ENCODE measurements around the gene ADSL.
A peak's percentile ranks its signal among the peaks of the same experiment; 100 is the strongest.

Gene ADSL

GRCh38 chr22:40328546-40329456 is 17.5 kb upstream of the ADSL start:
- DNase-seq (ENCODE audit: low spot score) = no peak

- no peak for DNase-seq (ENCODE audit: low spot score)
These were observed 16.8 kb upstream of the ADSL start for GRCh38 chr22:40329466-40329865.

- no peak for DNase-seq (ENCODE audit: low spot score)
These were observed 16.2 kb upstream of the ADSL start for GRCh38 chr22:40330086-40330485.

- no peak for DNase-seq (ENCODE audit: low spot score)
These were observed 15.7 kb upstream of the ADSL start for GRCh38 chr22:40330615-40331014.

- DNase-seq (ENCODE audit: low spot score) = no peak
These were observed 14.6 kb upstream of the ADSL start for GRCh38 chr22:40331706-40332105.

- DNase-seq (ENCODE audit: low spot score) = no peak
These were observed 13.9 kb upstream of the ADSL start for GRCh38 chr22:40332319-40332781.

- DNase-seq (ENCODE audit: low spot score) = no peak
These were observed 12.2 kb upstream of the ADSL start for GRCh38 chr22:40334060-40334459.

GRCh38 chr22:40334899-40335298 is 11.4 kb upstream of the ADSL start:
- no peak for DNase-seq (ENCODE audit: low spot score)

GRCh38 chr22:40335358-40335757 is 10.9 kb upstream of the ADSL start:
- DNase-seq (ENCODE audit: low spot score) = no peak

GRCh38 chr22:40340044-40340443 is 6.3 kb upstream of the ADSL start:
- no peak for DNase-seq (ENCODE audit: low spot score)

GRCh38 chr22:40341604-40342003 is 4.7 kb upstream of the ADSL start:
- no peak for DNase-seq (ENCODE audit: low spot score)

- DNase-seq (ENCODE audit: low spot score) = no peak
These were observed 3.8 kb upstream of the ADSL start for GRCh38 chr22:40342521-40342920.

GRCh38 chr22:40345271-40345670 is 1.0 kb upstream of the ADSL start:
- no peak for DNase-seq (ENCODE audit: low spot score)

GRCh38 chr22:40345815-40346184 is 500 bp upstream of the ADSL start:
- peak; percentile 34 for DNase-seq (ENCODE audit: low spot score)

GRCh38 chr22:40347300-40347699 is 1.0 kb downstream of the ADSL start:
- no peak for DNase-seq (ENCODE audit: low spot score)

GRCh38 chr22:40348025-40348658 is 1.8 kb downstream of the ADSL start:
- DNase-seq (ENCODE audit: low spot score) = peak; percentile 59

GRCh38 chr22:40352763-40353162 is 6.5 kb downstream of the ADSL start:
- no peak for DNase-seq (ENCODE audit: low spot score)

GRCh38 chr22:40361100-40361499 is 14.8 kb downstream of the ADSL start:
- no peak for DNase-seq (ENCODE audit: low spot score)

- DNase-seq (ENCODE audit: low spot score) = no peak
These were observed 16.8 kb downstream of the ADSL start for GRCh38 chr22:40363059-40363458.

- DNase-seq (ENCODE audit: low spot score) = no peak
These were observed 18.1 kb downstream of the ADSL start for GRCh38 chr22:40364431-40364830.

- DNase-seq (ENCODE audit: low spot score) = no peak
These were observed 19.8 kb downstream of the ADSL start for GRCh38 chr22:40366068-40366467.

GRCh38 chr22:40367342-40367741 is 21.0 kb downstream of the ADSL start:
- no peak for DNase-seq (ENCODE audit: low spot score)

GRCh38 chr22:40368016-40368415 is 21.7 kb downstream of the ADSL start:
- no peak for DNase-seq (ENCODE audit: low spot score)

GRCh38 chr22:40368836-40369235 is 22.5 kb downstream of the ADSL start:
- DNase-seq (ENCODE audit: low spot score) = no peak

Data from HuH-7 (cell line).